ENCODE measurements around the gene TRIM16. TPM values are rescaled to one million over a fixed set of nuclear protein-coding genes. Genes with fewer than 3 reads are reported as not detected.

The TRIM16 gene
- total and polyA plus RNA-seq, 2 of the 13 experiments (the other 11 are each of a cell fraction or from before 2014, with no cell fraction given): 12.3 to 23.4 TPM

DNA sequence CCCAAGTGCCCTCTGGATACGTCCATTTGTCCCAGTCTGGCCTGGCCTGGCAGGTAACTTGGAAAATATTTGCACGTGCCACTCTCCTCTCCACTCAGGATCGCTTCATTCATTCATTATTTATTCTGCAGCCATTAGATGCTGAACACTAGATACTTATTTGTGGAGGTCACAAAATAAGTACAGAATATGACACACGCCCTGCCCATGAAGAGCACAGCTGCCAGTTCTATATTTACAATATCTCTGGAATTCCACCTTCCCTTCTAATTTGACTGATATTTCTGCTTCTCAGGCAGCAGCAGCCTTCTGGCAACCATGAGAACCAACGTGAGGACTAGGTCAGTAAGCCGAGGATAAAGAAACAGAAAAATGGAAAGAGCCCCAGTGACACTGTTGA is 20.9 kb downstream of the TRIM16 start:
- no TSS peak for BruUV-seq (replicated peaks)
- in situ Hi-C loops (cut with HindIII; ENCODE audit: extremely low pct_ligation_motif_present, low pct_unique_long_range_greater_than_20kb): no loop called here
- H3K4me1 ChIP-seq (ENCODE audit: insufficient read depth, low read length): no peaks in the 10 kb centered on the region

GRCh38 chr17:15662681-15663080 is 21.4 kb downstream of the TRIM16 start:
- in situ Hi-C loops (cut with HindIII; ENCODE audit: extremely low pct_ligation_motif_present, low pct_unique_long_range_greater_than_20kb): no loop called here
- POLR2A ChIA-PET: no interaction called here
- FAIRE-seq: no peak
- TF ChIP-seq GLI4 (CRISPR knock-in tag; IDR thresholded peaks at IDR 0.05; ENCODE audit: borderline replicate concordance) (no peak), ZNF350 (CRISPR knock-in tag; IDR thresholded peaks at IDR 0.05; ENCODE audit: borderline replicate concordance, low read depth) (no peak), ZNF619 (CRISPR knock-in tag; IDR thresholded peaks at IDR 0.05) (no peak), CBX5 (CRISPR knock-in tag; IDR thresholded peaks at IDR 0.05; ENCODE audit: borderline replicate concordance) (no peak), PCBP2 (optimal IDR thresholded peaks at IDR 0.05; ENCODE audit: low read depth, low read length, poor library complexity, severe bottlenecking) (no peak), JUN (CRISPR knock-in tag; IDR thresholded peaks at IDR 0.05) (no peak), ZNF251 (CRISPR knock-in tag; IDR thresholded peaks at IDR 0.05) (no peak), SAP130 (CRISPR knock-in tag; IDR thresholded peaks at IDR 0.05; ENCODE audit: low read depth) (no peak), MYC (CRISPR knock-in tag; IDR thresholded peaks at IDR 0.05; ENCODE audit: borderline replicate concordance) (no peak), ZNF614 (CRISPR knock-in tag; IDR thresholded peaks at IDR 0.05; ENCODE audit: borderline replicate concordance) (no peak), ZNF17 (CRISPR knock-in tag; IDR thresholded peaks at IDR 0.05) (no peak), ZNF737 (CRISPR knock-in tag; IDR thresholded peaks at IDR 0.05; ENCODE audit: borderline replicate concordance) (no peak)
- TF ChIP-seq, protein P1, sequence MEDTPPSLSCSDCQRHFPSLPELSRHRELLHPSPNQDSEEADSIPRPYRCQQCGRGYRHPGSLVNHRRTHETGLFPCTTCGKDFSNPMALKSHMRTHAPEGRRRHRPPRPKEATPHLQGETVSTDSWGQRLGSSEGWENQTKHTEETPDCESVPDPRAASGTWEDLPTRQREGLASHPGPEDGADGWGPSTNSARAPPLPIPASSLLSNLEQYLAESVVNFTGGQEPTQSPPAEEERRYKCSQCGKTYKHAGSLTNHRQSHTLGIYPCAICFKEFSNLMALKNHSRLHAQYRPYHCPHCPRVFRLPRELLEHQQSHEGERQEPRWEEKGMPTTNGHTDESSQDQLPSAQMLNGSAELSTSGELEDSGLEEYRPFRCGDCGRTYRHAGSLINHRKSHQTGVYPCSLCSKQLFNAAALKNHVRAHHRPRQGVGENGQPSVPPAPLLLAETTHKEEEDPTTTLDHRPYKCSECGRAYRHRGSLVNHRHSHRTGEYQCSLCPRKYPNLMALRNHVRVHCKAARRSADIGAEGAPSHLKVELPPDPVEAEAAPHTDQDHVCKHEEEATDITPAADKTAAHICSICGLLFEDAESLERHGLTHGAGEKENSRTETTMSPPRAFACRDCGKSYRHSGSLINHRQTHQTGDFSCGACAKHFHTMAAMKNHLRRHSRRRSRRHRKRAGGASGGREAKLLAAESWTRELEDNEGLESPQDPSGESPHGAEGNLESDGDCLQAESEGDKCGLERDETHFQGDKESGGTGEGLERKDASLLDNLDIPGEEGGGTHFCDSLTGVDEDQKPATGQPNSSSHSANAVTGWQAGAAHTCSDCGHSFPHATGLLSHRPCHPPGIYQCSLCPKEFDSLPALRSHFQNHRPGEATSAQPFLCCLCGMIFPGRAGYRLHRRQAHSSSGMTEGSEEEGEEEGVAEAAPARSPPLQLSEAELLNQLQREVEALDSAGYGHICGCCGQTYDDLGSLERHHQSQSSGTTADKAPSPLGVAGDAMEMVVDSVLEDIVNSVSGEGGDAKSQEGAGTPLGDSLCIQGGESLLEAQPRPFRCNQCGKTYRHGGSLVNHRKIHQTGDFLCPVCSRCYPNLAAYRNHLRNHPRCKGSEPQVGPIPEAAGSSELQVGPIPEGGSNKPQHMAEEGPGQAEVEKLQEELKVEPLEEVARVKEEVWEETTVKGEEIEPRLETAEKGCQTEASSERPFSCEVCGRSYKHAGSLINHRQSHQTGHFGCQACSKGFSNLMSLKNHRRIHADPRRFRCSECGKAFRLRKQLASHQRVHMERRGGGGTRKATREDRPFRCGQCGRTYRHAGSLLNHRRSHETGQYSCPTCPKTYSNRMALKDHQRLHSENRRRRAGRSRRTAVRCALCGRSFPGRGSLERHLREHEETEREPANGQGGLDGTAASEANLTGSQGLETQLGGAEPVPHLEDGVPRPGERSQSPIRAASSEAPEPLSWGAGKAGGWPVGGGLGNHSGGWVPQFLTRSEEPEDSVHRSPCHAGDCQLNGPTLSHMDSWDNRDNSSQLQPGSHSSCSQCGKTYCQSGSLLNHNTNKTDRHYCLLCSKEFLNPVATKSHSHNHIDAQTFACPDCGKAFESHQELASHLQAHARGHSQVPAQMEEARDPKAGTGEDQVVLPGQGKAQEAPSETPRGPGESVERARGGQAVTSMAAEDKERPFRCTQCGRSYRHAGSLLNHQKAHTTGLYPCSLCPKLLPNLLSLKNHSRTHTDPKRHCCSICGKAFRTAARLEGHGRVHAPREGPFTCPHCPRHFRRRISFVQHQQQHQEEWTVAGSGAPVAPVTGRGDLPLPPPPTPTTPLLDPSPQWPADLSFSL (CRISPR knock-in tag; IDR thresholded peaks at IDR 0.05): no peak

More for the DNA sequence above, 20.9 kb downstream of the TRIM16 start:
- ATAC-seq (no peak), DNase-seq (ENCODE audit: low spot score) (no peak), FAIRE-seq (no peak)
- no peaks in the 10 kb centered on the region for H3K9me3 ChIP-seq (ENCODE audit: low read length)
- H3K27me3 ChIP-seq (ENCODE audit: control insufficient read depth in 1 of 2, insufficient read depth in 2 of 2, low read length in 2 of 2): no peaks in the 10 kb centered on the region
- intact Hi-C loops (cut with micrococcal nuclease; ENCODE audit: unreplicated experiment): no loop called here
- H2AFZ ChIP-seq (ENCODE audit: low read length): no peak overlapping the region
- WGBS (ENCODE audit: low lambda C conversion rate): 98% methylated on average over 6 of the region's 6 CpGs
- no peaks in the 10 kb centered on the region for H4K20me1 ChIP-seq (ENCODE audit: insufficient read depth, low read length)
- H3K9ac ChIP-seq (ENCODE audit: insufficient read depth, low read depth, low read length): no peak overlapping the region
- POLR2A ChIA-PET: no interaction called here
- no peak overlapping the region for H3K27ac ChIP-seq (ENCODE audit: extremely low read length, insufficient read depth, low read length)
- H3K79me2 ChIP-seq (ENCODE audit: insufficient read depth, low read length): no peaks in the 10 kb centered on the region
- peaks cover 6 to 22% of the 10 kb centered on the region in 2 experiments; a peak in 4 of 5 replicates for H3K36me3 ChIP-seq (replicated peaks in 1 of 2; ENCODE audit: control insufficient read depth in 1 of 2, insufficient read depth in 2 of 2, low read length in 2 of 2)
- H3K4me2 ChIP-seq (ENCODE audit: low read depth, low read length): no peak overlapping the region
- CTCF ChIA-PET (ENCODE audit: low intra/inter-chr PET ratio, low total read pairs): no interaction called here
- TF ChIP-seq ZNF883 (CRISPR knock-in tag; IDR thresholded peaks at IDR 0.05; ENCODE audit: not compliant biosample characterization) (no peak), ELF4 (CRISPR knock-in tag; IDR thresholded peaks at IDR 0.05; ENCODE audit: borderline replicate concordance) (no peak)
- no peak overlapping the region for H3K4me3 ChIP-seq (replicated peaks in 1 of 3; ENCODE audit: insufficient read depth in 1 of 3, low read depth in 2 of 3, low read length in 3 of 3)

More at GRCh38 chr17:15662681-15663080, 21.4 kb downstream of the TRIM16 start:
- 96% methylated on average over 3 of the region's 3 CpGs for WGBS (ENCODE audit: low lambda C conversion rate)
- DNase-seq (ENCODE audit: low spot score) (no peak), ATAC-seq (no peak)
- BruUV-seq (replicated peaks): no TSS peak
- H2AFZ ChIP-seq (ENCODE audit: low read length): no peak overlapping the region
- no peak overlapping the region for H3K4me2 ChIP-seq (ENCODE audit: low read depth, low read length)
- no peak overlapping the region for H3K9ac ChIP-seq (ENCODE audit: insufficient read depth, low read depth, low read length)
- no peaks in the 10 kb centered on the region for H3K79me2 ChIP-seq (ENCODE audit: insufficient read depth, low read length)
- intact Hi-C loops (cut with micrococcal nuclease; ENCODE audit: unreplicated experiment): no loop called here
- H3K9me3 ChIP-seq (ENCODE audit: low read length): no peaks in the 10 kb centered on the region
- no peaks in the 10 kb centered on the region for H3K27me3 ChIP-seq (ENCODE audit: control insufficient read depth in 1 of 2, insufficient read depth in 2 of 2, low read length in 2 of 2)
- CTCF ChIA-PET (ENCODE audit: low intra/inter-chr PET ratio, low total read pairs): no interaction called here
- no peak overlapping the region for H3K27ac ChIP-seq (ENCODE audit: extremely low read length, insufficient read depth, low read length)
- H4K20me1 ChIP-seq (ENCODE audit: insufficient read depth, low read length): no peaks in the 10 kb centered on the region
- H3K4me1 ChIP-seq (ENCODE audit: insufficient read depth, low read length): no peaks in the 10 kb centered on the region
- no peak overlapping the region for H3K4me3 ChIP-seq (replicated peaks in 1 of 3; ENCODE audit: insufficient read depth in 1 of 3, low read depth in 2 of 3, low read length in 3 of 3)
- peaks cover 6 to 22% of the 10 kb centered on the region in 2 experiments; a peak in 4 of 5 replicates for H3K36me3 ChIP-seq (replicated peaks in 1 of 2; ENCODE audit: control insufficient read depth in 1 of 2, insufficient read depth in 2 of 2, low read length in 2 of 2)
